ENCODE data around the gene ZBTB9.

- TF ChIP-seq CTCF (conservative IDR thresholded peaks at IDR 0.05) = no peak
- no peak for TF ChIP-seq ZFX (IDR thresholded peaks at IDR 0.05)
Measured at GRCh38 chr6:33490621-33491020, 36.2 kb downstream of the ZBTB9 start.
